ENCODE measurements around the gene EML2. TPM values are rescaled to one million over a fixed set of nuclear protein-coding genes. Genes with fewer than 3 reads are reported as not detected.

EML2 gene
- total and polyA plus RNA-seq, 2 of the 8 experiments (the other 6 are each of a cell fraction or from before 2014, with no cell fraction given), result 28.8 to 29.4 TPM

- TF ChIP-seq SRF (IDR thresholded peaks at IDR 0.05; ENCODE audit: low read depth, low read length) (no peak), TCF12 (IDR thresholded peaks at IDR 0.05; ENCODE audit: low read depth, low read length) (no peak), KDM5A (IDR thresholded peaks at IDR 0.05; ENCODE audit: low read length) (no peak), HDAC6 (IDR thresholded peaks at IDR 0.05; ENCODE audit: low read depth, low read length) (no peak), SAP30 (IDR thresholded peaks at IDR 0.05; ENCODE audit: insufficient read depth, insufficient replicate concordance, low read length) (no peak), KDM1A (IDR thresholded peaks at IDR 0.05; ENCODE audit: borderline replicate concordance, low read length) (no peak), CTCF (IDR thresholded peaks at IDR 0.05; ENCODE audit: control extremely low read depth in 1 of 3, insufficient read depth in 1 of 3, low read depth in 1 of 3, low read length in 3 of 3) (no peak), TEAD4 (IDR thresholded peaks at IDR 0.05; ENCODE audit: low read depth, low read length) (no peak), CHD1 (IDR thresholded peaks at IDR 0.05; ENCODE audit: low read depth, low read length) (no peak), EZH2 (IDR thresholded peaks at IDR 0.05; ENCODE audit: low read depth, low read length, severe bottlenecking) (no peak)
These were observed 43.4 kb downstream of the EML2 start (continued) for GRCh38 chr19:45595814-45596213.

Measured in H1 (cell line).